ENCODE results near the gene HS6ST1. TPM values are rescaled to one million over a fixed set of nuclear protein-coding genes. Genes with fewer than 3 reads are reported as not detected.

HS6ST1 gene
- total and polyA plus RNA-seq, 2 donors (not counting 3 experiments of a cell fraction or from before 2014, with no cell fraction given), result 12.8 to 19.4 TPM

DNA sequence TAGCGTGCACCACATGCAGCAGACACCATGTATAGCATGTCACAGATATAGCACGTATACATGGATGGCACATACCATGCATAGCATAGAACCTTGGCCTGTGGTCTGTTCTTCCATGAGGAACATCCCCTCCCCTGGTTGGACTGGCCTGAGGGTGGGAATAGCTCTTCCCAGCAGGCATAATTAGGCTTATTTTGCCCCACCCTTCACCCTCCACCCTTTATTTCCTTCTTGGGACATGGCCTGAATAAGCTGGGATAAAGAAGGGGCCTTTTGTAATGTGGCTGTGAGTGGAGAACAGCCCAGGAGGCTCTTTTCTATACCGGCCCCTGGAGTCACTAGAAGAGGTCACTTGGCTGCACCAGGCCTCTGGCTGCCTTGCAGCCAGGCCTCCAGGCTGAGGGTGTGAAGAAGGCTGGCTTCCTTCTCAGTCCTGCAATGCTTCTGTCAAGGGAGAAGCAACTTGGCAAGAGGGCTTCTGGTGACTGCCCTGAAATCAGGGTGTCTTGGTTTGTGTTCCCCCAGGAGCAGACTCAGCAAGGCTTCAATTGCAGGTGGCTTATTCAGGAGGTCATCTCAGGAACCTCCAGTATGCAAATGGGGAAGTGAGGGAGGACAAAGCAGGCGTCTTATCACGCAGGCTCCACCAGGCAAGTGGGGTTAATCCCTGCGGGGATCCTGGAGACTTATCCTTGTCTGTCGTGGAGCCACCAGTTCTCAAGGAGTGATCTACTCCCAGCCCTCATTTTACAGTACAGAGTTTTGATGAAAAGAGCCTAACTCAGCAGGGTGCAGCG is 68.2 kb downstream of the HS6ST1 start:
- no peaks in the 10 kb centered on the region for H3K9me1 ChIP-seq (replicated peaks; ENCODE audit: control insufficient read depth, extremely low read depth, insufficient read depth, low read length)
- intact Hi-C loops (cut with micrococcal nuclease), result no loop called here
- H3K79me2 ChIP-seq (ENCODE audit: control insufficient read depth, insufficient read depth, low read length), result no peaks in the 10 kb centered on the region
- H2AFZ ChIP-seq (ENCODE audit: low read depth, low read length), result no peak overlapping the region
- H3K4me1 ChIP-seq (ENCODE audit: control insufficient read depth, extremely low read depth, insufficient read depth, low read length), result no peaks in the 10 kb centered on the region
- TF ChIP-seq FOS (IDR thresholded peaks at IDR 0.05; ENCODE audit: borderline replicate concordance, insufficient read depth, low read length), result no peak
- TF ChIP-seq EZH2 (IDR thresholded peaks at IDR 0.05; ENCODE audit: borderline replicate concordance, low read depth, low read length, severe bottlenecking), result no peak
- no peak for TF ChIP-seq GATA2 (IDR thresholded peaks at IDR 0.05; ENCODE audit: insufficient read depth, insufficient read length, low read depth, low read length)
- TF ChIP-seq, protein P1, sequence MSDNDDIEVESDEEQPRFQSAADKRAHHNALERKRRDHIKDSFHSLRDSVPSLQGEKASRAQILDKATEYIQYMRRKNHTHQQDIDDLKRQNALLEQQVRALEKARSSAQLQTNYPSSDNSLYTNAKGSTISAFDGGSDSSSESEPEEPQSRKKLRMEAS (IDR thresholded peaks at IDR 0.05; ENCODE audit: insufficient read depth, insufficient read length), result no peak
- no peak for TF ChIP-seq POLR2A (IDR thresholded peaks at IDR 0.05; ENCODE audit: low read depth, low read length)
- no peak for TF ChIP-seq MYC (IDR thresholded peaks at IDR 0.05; ENCODE audit: low read depth, low read length)
- TF ChIP-seq, protein P2, sequence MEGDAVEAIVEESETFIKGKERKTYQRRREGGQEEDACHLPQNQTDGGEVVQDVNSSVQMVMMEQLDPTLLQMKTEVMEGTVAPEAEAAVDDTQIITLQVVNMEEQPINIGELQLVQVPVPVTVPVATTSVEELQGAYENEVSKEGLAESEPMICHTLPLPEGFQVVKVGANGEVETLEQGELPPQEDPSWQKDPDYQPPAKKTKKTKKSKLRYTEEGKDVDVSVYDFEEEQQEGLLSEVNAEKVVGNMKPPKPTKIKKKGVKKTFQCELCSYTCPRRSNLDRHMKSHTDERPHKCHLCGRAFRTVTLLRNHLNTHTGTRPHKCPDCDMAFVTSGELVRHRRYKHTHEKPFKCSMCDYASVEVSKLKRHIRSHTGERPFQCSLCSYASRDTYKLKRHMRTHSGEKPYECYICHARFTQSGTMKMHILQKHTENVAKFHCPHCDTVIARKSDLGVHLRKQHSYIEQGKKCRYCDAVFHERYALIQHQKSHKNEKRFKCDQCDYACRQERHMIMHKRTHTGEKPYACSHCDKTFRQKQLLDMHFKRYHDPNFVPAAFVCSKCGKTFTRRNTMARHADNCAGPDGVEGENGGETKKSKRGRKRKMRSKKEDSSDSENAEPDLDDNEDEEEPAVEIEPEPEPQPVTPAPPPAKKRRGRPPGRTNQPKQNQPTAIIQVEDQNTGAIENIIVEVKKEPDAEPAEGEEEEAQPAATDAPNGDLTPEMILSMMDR (IDR thresholded peaks at IDR 0.05; ENCODE audit: extremely low read depth in 1 of 2, insufficient read depth in 1 of 2, low read depth in 1 of 2, low read length in 2 of 2), result no peak
- no peak for TF ChIP-seq POLR2AphosphoS5 (IDR thresholded peaks at IDR 0.05; ENCODE audit: insufficient read depth, low read depth, low read length)
- no peak overlapping the region for H3K9ac ChIP-seq (replicated peaks; ENCODE audit: extremely low read depth, insufficient read depth, low read length)
- ChIA-PET CTCF (no interaction called here), POLR2A (no interaction called here)
- dilution Hi-C loops (cut with MboI; ENCODE audit: extremely low pct_ligation_motif_present, low sequenced_read_pairs), result no loop called here
- H3K9me3 ChIP-seq (replicated peaks; ENCODE audit: control insufficient read depth, insufficient read depth, low read length), result no peaks in the 10 kb centered on the region
- FAIRE-seq (no peak), DNase-seq (ENCODE audit: low read depth, low spot score) (no peak)
- no TSS peak for BruUV-seq (replicated peaks)
- H3K36me3 ChIP-seq (ENCODE audit: control insufficient read depth in 2 of 2, extremely low read depth in 1 of 2, insufficient read depth in 2 of 2, low read length in 2 of 2), result no peaks in the 10 kb centered on the region
- no peak overlapping the region for H3K4me2 ChIP-seq (ENCODE audit: insufficient read depth, low read length)
- H3K27me3 ChIP-seq (ENCODE audit: control insufficient read depth in 2 of 2, insufficient read depth in 2 of 2, low read length in 2 of 2), result peaks cover 2 to 4% of the 10 kb centered on the region in 2 experiments
- H3K27ac ChIP-seq (ENCODE audit: insufficient read depth, low read depth, low read length), result no peak overlapping the region
- H3K4me3 ChIP-seq (replicated peaks in 1 of 3; ENCODE audit: insufficient read depth in 1 of 3, low read depth in 1 of 3, low read length in 3 of 3), result no peak overlapping the region
- H4K20me1 ChIP-seq (replicated peaks; ENCODE audit: control insufficient read depth, extremely low read depth, insufficient read depth, low read length), result no peaks in the 10 kb centered on the region
